GM23338 (cell line): ENCODE measurements around the gene PDE2A. TPM values are rescaled to one million over a fixed set of nuclear protein-coding genes. Genes with fewer than 3 reads are reported as not detected.

ENCODE experiments used
- ATAC-seq: fragments of 200-7000 bp; cut with Tn5 transposase; 3 replicates; pipeline ENCODE4 v1.9.1; 2020
- DNase-seq: peaks from one replicate; pipeline ENCODE4 v3.0.0-alpha.2; 2015; ENCODE audit warnings: low spot score
- H2AFZ ChIP-seq: fragments of 200-600 bp; sonication (generic); 2 replicates; pipeline ENCODE4 v1.8.0; 2016; ENCODE audit warnings: antibody characterized with exemption, mild to moderate bottlenecking, moderate library complexity
- H3F3A ChIP-seq: fragments of 200-600 bp; sonication (generic); replicated peaks from 2 replicates; pipeline ENCODE4 v1.8.0; 2017; ENCODE audit warnings: antibody characterized with exemption, mixed run types, low read depth
- H3K27ac ChIP-seq: fragments of 200-600 bp; sonication (generic); 2 replicates; pipeline ENCODE4 v1.6.1; 2016; ENCODE audit warnings: low read depth
- H3K27me3 ChIP-seq: fragments of 200-600 bp; sonication (generic); 2 replicates; pipeline ENCODE4 v1.8.0; 2016; ENCODE audit warnings: mild to moderate bottlenecking, mixed run types, moderate library complexity; ENCODE audit not compliant: insufficient read depth
- H3K36me3 ChIP-seq: fragments of 200-600 bp; sonication (generic); 2 replicates; pipeline ENCODE4 v1.8.0; 2016; ENCODE audit warnings: mild to moderate bottlenecking; ENCODE audit not compliant: insufficient read depth
- H3K4me1 ChIP-seq: fragments of 200-600 bp; sonication (generic); 2 replicates; pipeline ENCODE4 v1.8.0; 2016; ENCODE audit warnings: mild to moderate bottlenecking, moderate library complexity; ENCODE audit not compliant: insufficient read depth
- H3K4me2 ChIP-seq: fragments of 200-600 bp; sonication (generic); 2 replicates; pipeline ENCODE4 v1.7.1; 2017; ENCODE audit warnings: mixed run types
- H3K4me3 ChIP-seq: fragments of 200-600 bp; sonication (generic); 2 replicates; pipeline ENCODE4 v1.6.1; 2016; ENCODE audit warnings: mixed run types
- H3K79me2 ChIP-seq: fragments of 200-600 bp; sonication (generic); replicated peaks from 2 replicates; pipeline ENCODE4 v1.8.0; 2017; ENCODE audit warnings: mild to moderate bottlenecking; ENCODE audit not compliant: insufficient read depth
- H3K9me2 ChIP-seq: fragments of 200-600 bp; sonication (generic); 2 replicates; pipeline ENCODE4 v1.8.0; 2017; ENCODE audit not compliant: insufficient read depth
- H4K20me1 ChIP-seq: fragments of 200-600 bp; sonication (generic); replicated peaks from 2 replicates; pipeline ENCODE4 v1.8.0; 2017; ENCODE audit warnings: mild to moderate bottlenecking; ENCODE audit not compliant: insufficient read depth
- H3K27ac Mint-ChIP-seq: 2 replicates; pipeline ENCODE4 v1.8.0; 2020; ENCODE audit warnings: inconsistent platforms, mild to moderate bottlenecking, moderate library complexity, mixed read lengths
- H3K27me3 Mint-ChIP-seq: 3 replicates; pipeline ENCODE4 v1.8.0; 2022; ENCODE audit warnings: low read depth, mild to moderate bottlenecking, moderate library complexity, mixed read lengths, inconsistent platforms; ENCODE audit not compliant: insufficient read depth, poor library complexity
- H3K36me3 Mint-ChIP-seq: 3 replicates; pipeline ENCODE4 v1.8.0; 2021; ENCODE audit warnings: low read depth, mild to moderate bottlenecking, inconsistent platforms, moderate library complexity, mixed read lengths
- H3K4me1 Mint-ChIP-seq: 3 replicates; pipeline ENCODE4 v1.8.0; 2020; ENCODE audit warnings: mild to moderate bottlenecking, inconsistent platforms, mixed read lengths
- H3K4me3 Mint-ChIP-seq: 3 replicates; pipeline ENCODE4 v1.8.0; 2021; ENCODE audit warnings: moderate library complexity, mild to moderate bottlenecking, inconsistent platforms, mixed read lengths
- H3K9me3 Mint-ChIP-seq: 3 replicates; pipeline ENCODE4 v1.8.0; 2020; ENCODE audit warnings: moderate library complexity, mild to moderate bottlenecking, inconsistent platforms, mixed read lengths
- EZH2phosphoT487 ChIP-seq: fragments of 200-600 bp; sonication (generic); IDR thresholded peaks from one replicate; pipeline ENCODE4 v1.8.1; 2018; ENCODE audit warnings: antibody characterized with exemption; ENCODE audit not compliant: unreplicated experiment
- JUNB ChIP-seq: IDR thresholded peaks from one replicate; pipeline ENCODE4 v1.6.1; 2016; ENCODE audit warnings: antibody characterized with exemption; ENCODE audit not compliant: unreplicated experiment
- NANOG ChIP-seq: IDR thresholded peaks from 2 replicates; pipeline ENCODE4 v1.6.1; 2016; ENCODE audit warnings: antibody characterized with exemption, borderline replicate concordance
- POLR2AphosphoS5 ChIP-seq: IDR thresholded peaks from 2 replicates; pipeline ENCODE4 v1.6.1; 2016; ENCODE audit warnings: antibody characterized with exemption, low read depth
- ZNF114 ChIP-seq: fragments of 250-450 bp; sonication (Bioruptor Pico); IDR thresholded peaks from 2 replicates; pipeline ENCODE4 v1.5.0; 2020; ENCODE audit warnings: mild to moderate bottlenecking, moderate library complexity
- ZNF331 ChIP-seq: fragments of 250-450 bp; sonication (Bioruptor Pico); IDR thresholded peaks from 2 replicates; pipeline ENCODE4 v1.5.0; 2020; ENCODE audit warnings: low read depth, mild to moderate bottlenecking, moderate library complexity
- polyA plus RNA-seq: library from polyadenylated mRNA; unstranded; fragments of >200 nt; fragmentation: Nextera tagmentation; extraction: Ambion mirVana; gene quantifications from 2 replicates; pipeline ENCODE4 v1.2.1, GENCODE V29; 2016
- total RNA-seq: library from RNA; depleted of rRNA; stranded (reverse); fragments of >200 nt; shearing (Covaris generic); gene quantifications from 2 replicates; pipeline ENCODE4 v1.2.3, GENCODE V29; 2014
- TF ChIP-seq, protein P1 (sequence below): fragments of 250-450 bp; sonication (Bioruptor Pico); IDR thresholded peaks from 2 replicates; pipeline ENCODE4 v1.5.0; 2020; ENCODE audit warnings: mild to moderate bottlenecking, moderate library complexity

The PDE2A gene
- total and polyA plus RNA-seq, 2 experiments from 2014 or later: 4.3 to 16.2 TPM

DNA sequence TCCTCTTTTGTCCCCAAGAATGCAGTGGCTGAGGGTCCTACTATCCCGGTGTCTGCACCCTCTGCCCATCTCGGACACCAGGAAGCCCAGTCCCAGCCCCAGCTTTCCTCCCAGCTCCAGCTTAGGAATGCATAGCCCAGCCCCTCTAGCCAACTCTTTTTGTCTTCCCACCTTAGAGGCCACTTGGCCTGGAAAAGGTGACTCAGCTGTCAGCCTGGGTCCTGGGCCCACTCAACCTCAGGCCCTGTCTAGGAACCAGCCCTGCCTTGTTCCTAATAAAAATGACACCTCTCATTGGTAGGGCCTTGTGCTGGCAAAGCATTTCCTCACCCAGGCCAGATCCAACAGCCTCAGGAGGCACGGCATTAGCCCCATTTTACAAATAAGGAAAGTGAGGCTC, 28.2 kb downstream of the PDE2A start (continued):
- TF ChIP-seq, protein P1, sequence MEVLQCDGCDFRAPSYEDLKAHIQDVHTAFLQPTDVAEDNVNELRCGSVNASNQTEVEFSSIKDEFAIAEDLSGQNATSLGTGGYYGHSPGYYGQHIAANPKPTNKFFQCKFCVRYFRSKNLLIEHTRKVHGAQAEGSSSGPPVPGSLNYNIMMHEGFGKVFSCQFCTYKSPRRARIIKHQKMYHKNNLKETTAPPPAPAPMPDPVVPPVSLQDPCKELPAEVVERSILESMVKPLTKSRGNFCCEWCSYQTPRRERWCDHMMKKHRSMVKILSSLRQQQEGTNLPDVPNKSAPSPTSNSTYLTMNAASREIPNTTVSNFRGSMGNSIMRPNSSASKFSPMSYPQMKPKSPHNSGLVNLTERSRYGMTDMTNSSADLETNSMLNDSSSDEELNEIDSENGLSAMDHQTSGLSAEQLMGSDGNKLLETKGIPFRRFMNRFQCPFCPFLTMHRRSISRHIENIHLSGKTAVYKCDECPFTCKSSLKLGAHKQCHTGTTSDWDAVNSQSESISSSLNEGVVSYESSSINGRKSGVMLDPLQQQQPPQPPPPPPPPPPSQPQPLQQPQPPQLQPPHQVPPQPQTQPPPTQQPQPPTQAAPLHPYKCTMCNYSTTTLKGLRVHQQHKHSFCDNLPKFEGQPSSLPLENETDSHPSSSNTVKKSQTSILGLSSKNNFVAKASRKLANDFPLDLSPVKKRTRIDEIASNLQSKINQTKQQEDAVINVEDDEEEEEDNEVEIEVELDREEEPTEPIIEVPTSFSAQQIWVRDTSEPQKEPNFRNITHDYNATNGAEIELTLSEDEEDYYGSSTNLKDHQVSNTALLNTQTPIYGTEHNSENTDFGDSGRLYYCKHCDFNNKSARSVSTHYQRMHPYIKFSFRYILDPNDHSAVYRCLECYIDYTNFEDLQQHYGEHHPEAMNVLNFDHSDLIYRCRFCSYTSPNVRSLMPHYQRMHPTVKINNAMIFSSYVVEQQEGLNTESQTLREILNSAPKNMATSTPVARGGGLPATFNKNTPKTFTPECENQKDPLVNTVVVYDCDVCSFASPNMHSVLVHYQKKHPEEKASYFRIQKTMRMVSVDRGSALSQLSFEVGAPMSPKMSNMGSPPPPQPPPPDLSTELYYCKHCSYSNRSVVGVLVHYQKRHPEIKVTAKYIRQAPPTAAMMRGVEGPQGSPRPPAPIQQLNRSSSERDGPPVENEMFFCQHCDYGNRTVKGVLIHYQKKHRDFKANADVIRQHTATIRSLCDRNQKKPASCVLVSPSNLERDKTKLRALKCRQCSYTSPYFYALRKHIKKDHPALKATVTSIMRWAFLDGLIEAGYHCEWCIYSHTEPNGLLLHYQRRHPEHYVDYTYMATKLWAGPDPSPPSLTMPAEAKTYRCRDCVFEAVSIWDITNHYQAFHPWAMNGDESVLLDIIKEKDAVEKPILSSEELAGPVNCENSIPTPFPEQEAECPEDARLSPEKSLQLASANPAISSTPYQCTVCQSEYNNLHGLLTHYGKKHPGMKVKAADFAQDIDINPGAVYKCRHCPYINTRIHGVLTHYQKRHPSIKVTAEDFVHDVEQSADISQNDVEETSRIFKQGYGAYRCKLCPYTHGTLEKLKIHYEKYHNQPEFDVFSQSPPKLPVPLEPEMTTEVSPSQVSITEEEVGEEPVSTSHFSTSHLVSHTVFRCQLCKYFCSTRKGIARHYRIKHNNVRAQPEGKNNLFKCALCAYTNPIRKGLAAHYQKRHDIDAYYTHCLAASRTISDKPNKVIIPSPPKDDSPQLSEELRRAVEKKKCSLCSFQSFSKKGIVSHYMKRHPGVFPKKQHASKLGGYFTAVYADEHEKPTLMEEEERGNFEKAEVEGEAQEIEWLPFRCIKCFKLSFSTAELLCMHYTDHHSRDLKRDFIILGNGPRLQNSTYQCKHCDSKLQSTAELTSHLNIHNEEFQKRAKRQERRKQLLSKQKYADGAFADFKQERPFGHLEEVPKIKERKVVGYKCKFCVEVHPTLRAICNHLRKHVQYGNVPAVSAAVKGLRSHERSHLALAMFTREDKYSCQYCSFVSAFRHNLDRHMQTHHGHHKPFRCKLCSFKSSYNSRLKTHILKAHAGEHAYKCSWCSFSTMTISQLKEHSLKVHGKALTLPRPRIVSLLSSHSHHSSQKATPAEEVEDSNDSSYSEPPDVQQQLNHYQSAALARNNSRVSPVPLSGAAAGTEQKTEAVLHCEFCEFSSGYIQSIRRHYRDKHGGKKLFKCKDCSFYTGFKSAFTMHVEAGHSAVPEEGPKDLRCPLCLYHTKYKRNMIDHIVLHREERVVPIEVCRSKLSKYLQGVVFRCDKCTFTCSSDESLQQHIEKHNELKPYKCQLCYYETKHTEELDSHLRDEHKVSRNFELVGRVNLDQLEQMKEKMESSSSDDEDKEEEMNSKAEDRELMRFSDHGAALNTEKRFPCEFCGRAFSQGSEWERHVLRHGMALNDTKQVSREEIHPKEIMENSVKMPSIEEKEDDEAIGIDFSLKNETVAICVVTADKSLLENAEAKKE (CRISPR knock-in tag): no peak
- TF ChIP-seq EZH2phosphoT487 (no peak), POLR2AphosphoS5 (no peak)

- no peak overlapping the region for H3K27ac ChIP-seq
- H3K4me1 ChIP-seq: no peaks in the 10 kb centered on the region; the same call in 1 of the 2 replicates
- peaks cover 10% of the 10 kb centered on the region for H3K27me3 Mint-ChIP-seq
- peak overlapping the region; percentile 66 for H3K4me3 ChIP-seq
- H4K20me1 ChIP-seq: no peaks in the 10 kb centered on the region; the same call in 1 of the 2 replicates
- 0 out of 2 replicates have a peak overlapping the region, but pooled peaks have one; percentile 47 for H2AFZ ChIP-seq
- H3K27me3 ChIP-seq: peaks cover 41% of the 10 kb centered on the region
- H3K4me1 Mint-ChIP-seq: no peaks in the 10 kb centered on the region
- H3K36me3 ChIP-seq: no peaks in the 10 kb centered on the region
- H3K27ac Mint-ChIP-seq: no peak overlapping the region
- H3K9me2 ChIP-seq: no peaks in the 10 kb centered on the region
- H3K9me3 Mint-ChIP-seq: no peaks in the 10 kb centered on the region
- no peaks in the 10 kb centered on the region for H3F3A ChIP-seq
- peak overlapping the region; percentile 82 for H3K4me2 ChIP-seq
- no peak for DNase-seq
- H3K4me3 Mint-ChIP-seq: peak overlapping the region; percentile 48
- no peak for ATAC-seq
- no peaks in the 10 kb centered on the region for H3K36me3 Mint-ChIP-seq
- no peaks in the 10 kb centered on the region for H3K79me2 ChIP-seq
- TF ChIP-seq NANOG (no peak), ZNF331 (no peak), ZNF114 (CRISPR knock-in tag) (no peak), JUNB (no peak)
- TF ChIP-seq, protein P1 (CRISPR knock-in tag): no peak
Measured at GRCh38 chr11:72643547-72643946, 30.7 kb downstream of the PDE2A start.
